ENCODE data around the gene ADARB2. TPM values are rescaled to one million over a fixed set of nuclear protein-coding genes. Genes with fewer than 3 reads are reported as not detected.

ADARB2 gene
- total and polyA plus RNA-seq, 7 experiments from 2014 or later: 0.05 to 13.6 (median 6.3) TPM; not detected in 3

GRCh38 chr10:1369665-1370064 is 367.7 kb downstream of the ADARB2 start:
- Histone ChIP-seq H3K36me3 (ENCODE audit: control insufficient read depth in 2 of 3, insufficient read depth in 3 of 3, low read length in 3 of 3) (no peaks in the 10 kb centered on the region), H3K9me3 (ENCODE audit: control insufficient read depth in 2 of 3, low read length in 3 of 3) (no peaks in the 10 kb centered on the region), H3K4me1 (ENCODE audit: control insufficient read depth in 2 of 2, insufficient read depth in 2 of 2, low read length in 2 of 2) (no peaks in the 10 kb centered on the region), H3K4me3 (ENCODE audit: low read length) (no peak overlapping the region), H3K27ac (ENCODE audit: low read depth, low read length) (no peak overlapping the region), H3K27me3 (ENCODE audit: control insufficient read depth in 2 of 2, insufficient read depth in 2 of 2, low read length in 2 of 2) (no peaks in the 10 kb centered on the region)
- H3K36me3 Mint-ChIP-seq: no peaks in the 10 kb centered on the region
- no peak overlapping the region for H3K4me3 Mint-ChIP-seq
- H3K27me3 Mint-ChIP-seq: peaks cover 14 to 35% (median 32%) of the 10 kb centered on the region in 5 donors
- ChIA-PET CTCF (interaction anchor here (0.8 to 1.3 kb wide), 2 partner anchors 229 to 260 kb away, joined by 4 to 5 read pairs; no protein-coding TSS in a partner anchor), POLR2A (no interaction called here)
- H3K27ac Mint-ChIP-seq: no peak overlapping the region
- no peaks in the 10 kb centered on the region for H3K9me3 Mint-ChIP-seq
- H3K4me1 Mint-ChIP-seq: no peaks in the 10 kb centered on the region
- DNase-seq (no peak), ATAC-seq (no peak)
- intact Hi-C loops (cut with micrococcal nuclease): loop anchor here (1.0 to 5.0 kb wide), 3 partner anchors 227 to 259 kb away; no protein-coding TSS in a partner anchor

- ChIA-PET POLR2A (no interaction called here), CTCF (interaction anchor here (0.5 to 1.3 kb wide), 5 partner anchors 10 to 272 kb away, joined by 3 to 5 read pairs (median 4); no protein-coding TSS in a partner anchor)
- Mint-ChIP-seq H3K27ac (no peak overlapping the region), H3K4me1 (no peaks in the 10 kb centered on the region), H3K9me3 (no peaks in the 10 kb centered on the region), H3K36me3 (no peaks in the 10 kb centered on the region), H3K4me3 (no peak overlapping the region), H3K27me3 (peaks cover 17 to 35% (median 32%) of the 10 kb centered on the region in 5 donors)
- ATAC-seq (no peak), DNase-seq (no peak)
- Histone ChIP-seq H3K9me3 (ENCODE audit: control insufficient read depth in 2 of 3, low read length in 3 of 3) (no peaks in the 10 kb centered on the region), H3K36me3 (ENCODE audit: control insufficient read depth in 2 of 3, insufficient read depth in 3 of 3, low read length in 3 of 3) (no peaks in the 10 kb centered on the region), H3K27ac (ENCODE audit: low read depth, low read length) (no peak overlapping the region), H3K4me3 (ENCODE audit: low read length) (no peak overlapping the region), H3K27me3 (ENCODE audit: control insufficient read depth in 2 of 2, insufficient read depth in 2 of 2, low read length in 2 of 2) (no peaks in the 10 kb centered on the region), H3K4me1 (ENCODE audit: control insufficient read depth in 2 of 2, insufficient read depth in 2 of 2, low read length in 2 of 2) (no peaks in the 10 kb centered on the region)
- intact Hi-C loops (cut with micrococcal nuclease): loop anchor here (1.0 to 5.0 kb wide), 3 partner anchors 227 to 259 kb away; no protein-coding TSS in a partner anchor
These were observed 368.1 kb downstream of the ADARB2 start for GRCh38 chr10:1369197-1369596.

GRCh38 chr10:1368842-1369171 is 368.5 kb downstream of the ADARB2 start:
- no peaks in the 10 kb centered on the region for H3K36me3 ChIP-seq (ENCODE audit: control insufficient read depth in 2 of 3, insufficient read depth in 3 of 3, low read length in 3 of 3)
- no peaks in the 10 kb centered on the region for H3K9me3 ChIP-seq (ENCODE audit: control insufficient read depth in 2 of 3, low read length in 3 of 3)
- H3K27ac ChIP-seq (ENCODE audit: low read depth, low read length): no peak overlapping the region
- peaks cover 17 to 35% (median 32%) of the 10 kb centered on the region in 5 donors for H3K27me3 Mint-ChIP-seq
- H3K27ac Mint-ChIP-seq: no peak overlapping the region
- intact Hi-C loops (cut with micrococcal nuclease): loop anchor here (1.0 to 5.0 kb wide), 3 partner anchors 227 to 259 kb away; no protein-coding TSS in a partner anchor
- no peaks in the 10 kb centered on the region for H3K4me1 Mint-ChIP-seq
- no peaks in the 10 kb centered on the region for H3K9me3 Mint-ChIP-seq
- H3K4me3 Mint-ChIP-seq: no peak overlapping the region
- no peaks in the 10 kb centered on the region for H3K27me3 ChIP-seq (ENCODE audit: control insufficient read depth in 2 of 2, insufficient read depth in 2 of 2, low read length in 2 of 2)
- DNase-seq (peak in 3 of 9 donors; percentile 5 to 21 (median 9)), ATAC-seq (peak; percentile 36)
- no peaks in the 10 kb centered on the region for H3K36me3 Mint-ChIP-seq
- no peaks in the 10 kb centered on the region for H3K4me1 ChIP-seq (ENCODE audit: control insufficient read depth in 2 of 2, insufficient read depth in 2 of 2, low read length in 2 of 2)
- no peak overlapping the region for H3K4me3 ChIP-seq (ENCODE audit: low read length)
- POLR2A ChIA-PET: no interaction called here
- CTCF ChIA-PET: interaction anchor here (0.5 to 1.3 kb wide), 5 partner anchors 10 to 272 kb away, joined by 3 to 5 read pairs (median 4); no protein-coding TSS in a partner anchor

- peaks cover 17 to 35% (median 32%) of the 10 kb centered on the region in 5 donors for H3K27me3 Mint-ChIP-seq
These were observed 369.1 kb downstream of the ADARB2 start for GRCh38 chr10:1367938-1368841.

GRCh38 chr10:1366811-1367425 is 370.4 kb downstream of the ADARB2 start:
- Mint-ChIP-seq H3K27ac (peak overlapping the region in 1 of 9 donors; percentile 11), H3K4me3 (no peak overlapping the region), H3K4me1 (no peaks in the 10 kb centered on the region), H3K9me3 (peaks cover 0 to under 1% (median 0%) of the 10 kb centered on the region in 11 donors), H3K27me3 (peaks cover 16 to 33% (median 27%) of the 10 kb centered on the region in 5 donors), H3K36me3 (no peaks in the 10 kb centered on the region)
- no peak overlapping the region for H3K4me3 ChIP-seq (ENCODE audit: low read length)
- ATAC-seq: no peak
- intact Hi-C loops (cut with micrococcal nuclease): loop anchor here in 1 of 2 donors (5.0 kb wide), 1 partner anchor 255 kb away; no protein-coding TSS in a partner anchor
- DNase-seq: no peak
- no peak overlapping the region for H3K27ac ChIP-seq (ENCODE audit: low read depth, low read length)
- no peaks in the 10 kb centered on the region for H3K4me1 ChIP-seq (ENCODE audit: control insufficient read depth in 2 of 2, insufficient read depth in 2 of 2, low read length in 2 of 2)
- POLR2A ChIA-PET: interaction anchor here (0.7 kb wide), 1 partner anchor 832 kb away, joined by 3 read pairs; no protein-coding TSS in a partner anchor
- H3K36me3 ChIP-seq (ENCODE audit: control insufficient read depth in 2 of 3, insufficient read depth in 3 of 3, low read length in 3 of 3): no peaks in the 10 kb centered on the region
- H3K27me3 ChIP-seq (ENCODE audit: control insufficient read depth in 2 of 2, insufficient read depth in 2 of 2, low read length in 2 of 2): no peaks in the 10 kb centered on the region
- H3K9me3 ChIP-seq (ENCODE audit: control insufficient read depth in 2 of 3, low read length in 3 of 3): no peaks in the 10 kb centered on the region
- CTCF ChIA-PET: no interaction called here

More at GRCh38 chr10:1367938-1368841, 369.1 kb downstream of the ADARB2 start:
- no peaks in the 10 kb centered on the region for H3K9me3 Mint-ChIP-seq
- DNase-seq (no peak), ATAC-seq (no peak)
- H3K36me3 ChIP-seq (ENCODE audit: control insufficient read depth in 2 of 3, insufficient read depth in 3 of 3, low read length in 3 of 3): no peaks in the 10 kb centered on the region
- H3K4me3 Mint-ChIP-seq: no peak overlapping the region
- no peak overlapping the region for H3K4me3 ChIP-seq (ENCODE audit: low read length)
- ChIA-PET CTCF (interaction anchor here (1.1 to 1.3 kb wide), 3 partner anchors 9 to 227 kb away, joined by 3 to 5 read pairs (median 3); no protein-coding TSS in a partner anchor), POLR2A (no interaction called here)
- H3K9me3 ChIP-seq (ENCODE audit: control insufficient read depth in 2 of 3, low read length in 3 of 3): no peaks in the 10 kb centered on the region
- no peaks in the 10 kb centered on the region for H3K4me1 ChIP-seq (ENCODE audit: control insufficient read depth in 2 of 2, insufficient read depth in 2 of 2, low read length in 2 of 2)
- H3K27ac Mint-ChIP-seq: no peak overlapping the region
- no peaks in the 10 kb centered on the region for H3K27me3 ChIP-seq (ENCODE audit: control insufficient read depth in 2 of 2, insufficient read depth in 2 of 2, low read length in 2 of 2)
- no peak overlapping the region for H3K27ac ChIP-seq (ENCODE audit: low read depth, low read length)
- intact Hi-C loops (cut with micrococcal nuclease): loop anchor here in 1 of 2 donors (5.0 kb wide), 1 partner anchor 256 kb away; no protein-coding TSS in a partner anchor
- no peaks in the 10 kb centered on the region for H3K36me3 Mint-ChIP-seq
- no peaks in the 10 kb centered on the region for H3K4me1 Mint-ChIP-seq

- Histone ChIP-seq H3K4me3 (ENCODE audit: low read length) (no peak overlapping the region), H3K27ac (ENCODE audit: low read depth, low read length) (no peak overlapping the region), H3K9me3 (ENCODE audit: control insufficient read depth in 2 of 3, low read length in 3 of 3) (no peaks in the 10 kb centered on the region), H3K4me1 (ENCODE audit: control insufficient read depth in 2 of 2, insufficient read depth in 2 of 2, low read length in 2 of 2) (no peaks in the 10 kb centered on the region), H3K36me3 (ENCODE audit: control insufficient read depth in 2 of 3, insufficient read depth in 3 of 3, low read length in 3 of 3) (no peaks in the 10 kb centered on the region), H3K27me3 (ENCODE audit: control insufficient read depth in 2 of 2, insufficient read depth in 2 of 2, low read length in 2 of 2) (no peaks in the 10 kb centered on the region)
- ChIA-PET CTCF (no interaction called here), POLR2A (no interaction called here)
- H3K4me3 Mint-ChIP-seq: no peak overlapping the region
- no peak for DNase-seq
- peaks cover 20 to 27% (median 26%) of the 10 kb centered on the region in 5 donors for H3K27me3 Mint-ChIP-seq
- peaks cover 0 to 5% (median 0%) of the 10 kb centered on the region in 11 donors for H3K9me3 Mint-ChIP-seq
- intact Hi-C loops (cut with micrococcal nuclease): loop anchor here in 1 of 2 donors (5.0 kb wide), 1 partner anchor 254 kb away; no protein-coding TSS in a partner anchor
- H3K36me3 Mint-ChIP-seq: no peaks in the 10 kb centered on the region
- H3K27ac Mint-ChIP-seq: no peak overlapping the region
- H3K4me1 Mint-ChIP-seq: no peaks in the 10 kb centered on the region
- no peak for ATAC-seq
These were observed 371.0 kb downstream of the ADARB2 start for GRCh38 chr10:1366322-1366691.

All from naive thymus-derived CD4-positive, alpha-beta T cell (primary cell).